ENCODE results near the gene NFATC1. TPM values are rescaled to one million over a fixed set of nuclear protein-coding genes. Genes with fewer than 3 reads are reported as not detected.

NFATC1 gene
- polyA plus RNA-seq, 3 donors = 6.0 to 6.4 (median 6.1) TPM

GRCh38 chr18:79402977-79403722 lies 7.4 kb downstream of the NFATC1 start:
- DNase-seq (ENCODE audit: low read depth in 3 of 3, low spot score in 2 of 3) = no peak

DNA sequence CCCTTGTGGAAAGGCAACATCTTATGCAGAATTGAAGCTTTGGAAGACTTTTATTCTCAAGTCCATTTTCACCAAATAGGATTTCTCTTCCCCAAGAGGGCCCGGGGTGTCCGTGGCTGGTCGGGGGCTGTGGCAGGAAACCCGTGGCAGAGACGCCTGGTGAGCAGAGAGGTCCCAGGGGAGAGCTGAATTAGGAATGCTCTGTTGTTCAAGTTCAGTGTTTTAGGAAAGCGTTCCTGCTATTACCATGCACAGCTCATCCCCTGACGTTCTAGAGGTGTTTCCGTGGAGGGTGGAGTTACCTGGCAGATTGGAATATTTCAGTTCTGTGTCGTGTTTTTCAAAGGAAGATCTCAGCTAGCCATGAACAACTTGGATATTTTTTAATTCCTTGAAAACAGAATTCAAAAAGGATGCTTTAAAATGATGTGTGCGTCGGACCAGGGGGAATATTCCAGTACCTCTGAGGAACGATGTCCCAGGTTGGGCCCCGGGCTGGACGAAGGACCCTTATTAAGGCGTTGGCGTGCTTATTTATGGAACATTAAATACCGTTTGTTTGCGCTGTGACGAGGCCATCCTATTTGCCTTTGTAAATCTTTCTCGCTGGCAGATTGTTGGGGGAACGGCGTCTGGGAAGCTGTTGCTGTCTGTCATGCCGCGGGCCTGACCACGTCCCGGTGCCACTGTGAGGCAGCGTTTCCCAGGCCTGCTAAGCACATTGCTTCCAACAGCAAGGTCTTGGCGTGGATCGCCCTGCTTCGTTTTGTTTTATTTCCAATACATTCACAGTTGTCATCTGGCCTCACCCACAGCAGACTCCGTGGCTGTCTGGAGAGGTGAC lies 8.2 kb downstream of the NFATC1 start:
- no peak for DNase-seq (ENCODE audit: low read depth in 3 of 3, low spot score in 2 of 3)

- no peak for DNase-seq (ENCODE audit: low read depth in 3 of 3, low spot score in 2 of 3)
Observed at GRCh38 chr18:79404567-79404910, 8.8 kb downstream of the NFATC1 start.

- no peak for DNase-seq (ENCODE audit: low read depth in 3 of 3, low spot score in 2 of 3)
Observed at GRCh38 chr18:79405019-79405780, 9.5 kb downstream of the NFATC1 start.

DNA sequence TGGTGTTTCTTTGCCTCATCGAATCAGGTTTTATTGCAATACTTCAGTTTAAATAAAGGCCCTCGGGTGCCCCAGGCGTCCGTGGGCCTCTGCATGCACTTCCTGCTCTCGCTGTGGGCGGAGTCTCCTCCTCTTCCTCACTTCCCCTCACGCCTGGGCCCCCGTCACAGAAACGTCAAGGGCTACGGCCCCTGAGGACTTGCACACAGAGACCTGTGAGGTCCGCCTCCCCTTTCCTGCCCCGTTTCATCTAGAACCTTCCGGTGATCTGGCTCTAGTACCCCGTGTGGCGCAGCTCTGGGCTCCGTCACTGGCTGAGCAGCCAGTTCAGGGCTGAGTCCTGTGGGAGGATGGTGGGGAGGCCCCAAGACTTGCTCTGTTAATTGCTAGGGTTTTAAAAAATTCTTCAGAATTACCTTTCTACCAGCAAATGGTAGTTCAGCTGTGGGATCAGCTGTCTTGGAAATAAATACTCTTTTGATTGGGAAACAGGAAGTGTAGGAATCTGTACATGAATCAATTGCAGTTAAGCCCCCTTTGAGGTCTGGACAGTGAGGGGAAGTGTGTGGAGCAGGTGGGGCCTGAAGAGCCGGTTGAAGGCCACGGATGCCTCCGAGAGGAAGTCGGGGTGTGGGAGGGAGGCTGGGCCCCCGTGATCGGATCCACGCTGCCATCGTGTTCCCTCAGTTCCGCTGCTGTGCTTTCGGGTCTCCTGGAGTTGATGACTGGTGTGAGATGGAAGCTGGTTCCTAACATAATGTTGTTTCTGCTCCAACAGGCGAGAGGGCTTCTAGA lies 10.2 kb downstream of the NFATC1 start:
- DNase-seq (ENCODE audit: low read depth in 3 of 3, low spot score in 2 of 3) = no peak

DNA sequence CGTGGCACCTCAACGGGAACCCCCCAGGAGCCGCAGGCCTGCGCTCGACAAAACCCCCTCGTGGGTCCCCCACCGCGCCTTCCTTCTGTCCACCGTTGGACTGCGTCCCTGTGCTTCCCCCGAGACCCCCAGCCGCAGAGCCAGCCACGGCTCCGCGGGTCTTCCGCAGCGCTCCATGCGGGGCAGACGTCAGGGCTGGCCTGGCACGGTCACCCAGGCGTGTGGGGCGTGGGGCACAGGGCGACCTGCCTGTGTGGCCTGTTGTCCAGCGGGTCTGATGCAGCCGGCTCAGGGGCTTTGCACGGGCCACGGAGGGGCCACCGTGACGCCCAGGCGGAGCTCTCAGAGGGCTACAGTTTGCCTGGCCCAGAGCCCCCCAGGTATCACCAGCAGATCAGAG lies 11.0 kb downstream of the NFATC1 start:
- DNase-seq (ENCODE audit: low read depth in 3 of 3, low spot score in 2 of 3) = no peak

DNA sequence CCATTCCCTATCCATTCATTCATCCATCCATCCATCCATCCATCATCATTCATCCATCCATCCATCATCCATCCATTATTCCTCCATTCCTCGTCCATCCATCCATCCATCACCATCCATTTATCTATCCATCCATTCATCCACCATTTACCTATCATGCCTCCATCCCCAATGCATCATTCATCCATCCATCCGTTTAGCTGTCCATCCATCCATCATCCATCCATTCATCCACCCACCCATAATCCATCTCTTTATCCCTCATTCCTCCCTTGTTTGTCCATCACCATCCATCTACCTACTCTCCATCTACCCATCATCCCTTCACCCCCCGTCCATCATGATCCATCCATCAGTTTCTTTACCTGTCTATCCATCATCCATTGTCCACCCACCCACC lies 13.6 kb downstream of the NFATC1 start:
- no peak for DNase-seq (ENCODE audit: low read depth in 3 of 3, low spot score in 2 of 3)

- DNase-seq (ENCODE audit: low read depth in 3 of 3, low spot score in 2 of 3) = no peak
Observed at GRCh38 chr18:79410171-79410641, 14.5 kb downstream of the NFATC1 start.

DNA sequence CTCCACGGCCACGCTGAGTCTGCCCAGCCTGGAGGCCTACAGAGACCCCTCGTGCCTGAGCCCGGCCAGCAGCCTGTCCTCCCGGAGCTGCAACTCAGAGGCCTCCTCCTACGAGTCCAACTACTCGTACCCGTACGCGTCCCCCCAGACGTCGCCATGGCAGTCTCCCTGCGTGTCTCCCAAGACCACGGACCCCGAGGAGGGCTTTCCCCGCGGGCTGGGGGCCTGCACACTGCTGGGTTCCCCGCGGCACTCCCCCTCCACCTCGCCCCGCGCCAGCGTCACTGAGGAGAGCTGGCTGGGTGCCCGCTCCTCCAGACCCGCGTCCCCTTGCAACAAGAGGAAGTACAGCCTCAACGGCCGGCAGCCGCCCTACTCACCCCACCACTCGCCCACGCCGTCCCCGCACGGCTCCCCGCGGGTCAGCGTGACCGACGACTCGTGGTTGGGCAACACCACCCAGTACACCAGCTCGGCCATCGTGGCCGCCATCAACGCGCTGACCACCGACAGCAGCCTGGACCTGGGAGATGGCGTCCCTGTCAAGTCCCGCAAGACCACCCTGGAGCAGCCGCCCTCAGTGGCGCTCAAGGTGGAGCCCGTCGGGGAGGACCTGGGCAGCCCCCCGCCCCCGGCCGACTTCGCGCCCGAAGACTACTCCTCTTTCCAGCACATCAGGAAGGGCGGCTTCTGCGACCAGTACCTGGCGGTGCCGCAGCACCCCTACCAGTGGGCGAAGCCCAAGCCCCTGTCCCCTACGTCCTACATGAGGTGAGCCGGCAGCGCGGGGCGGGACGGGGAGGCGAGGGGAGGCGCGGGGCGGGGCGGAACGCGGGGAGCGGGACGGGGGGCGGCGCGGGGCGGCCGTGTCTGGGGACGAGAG lies 15.2 kb downstream of the NFATC1 start:
- DNase-seq (ENCODE audit: low read depth in 3 of 3, low spot score in 2 of 3) = no peak

GRCh38 chr18:79411614-79412526 lies 16.1 kb downstream of the NFATC1 start:
- DNase-seq (ENCODE audit: low read depth in 3 of 3, low spot score in 2 of 3) = no peak

DNA sequence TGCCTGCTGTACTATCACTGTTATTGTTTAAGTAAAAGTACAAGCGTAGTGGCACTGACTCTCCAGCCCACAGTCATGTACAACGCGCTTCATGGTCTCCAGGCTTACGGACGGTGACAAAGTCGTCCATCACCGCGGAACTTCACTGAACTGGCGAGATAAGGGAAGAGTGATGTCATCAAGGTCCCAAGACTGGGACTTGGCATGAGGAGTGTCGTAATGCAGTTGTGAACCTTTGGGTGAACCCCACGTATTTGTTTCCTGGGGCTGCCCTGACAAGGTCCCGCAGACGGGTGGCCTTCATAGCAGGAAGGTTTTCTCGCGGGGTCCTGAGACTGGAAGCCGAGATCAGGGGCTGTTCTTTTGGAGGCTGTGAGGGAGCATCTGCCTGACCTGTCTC lies 17.3 kb downstream of the NFATC1 start:
- DNase-seq (ENCODE audit: low read depth in 3 of 3, low spot score in 2 of 3) = no peak

DNA sequence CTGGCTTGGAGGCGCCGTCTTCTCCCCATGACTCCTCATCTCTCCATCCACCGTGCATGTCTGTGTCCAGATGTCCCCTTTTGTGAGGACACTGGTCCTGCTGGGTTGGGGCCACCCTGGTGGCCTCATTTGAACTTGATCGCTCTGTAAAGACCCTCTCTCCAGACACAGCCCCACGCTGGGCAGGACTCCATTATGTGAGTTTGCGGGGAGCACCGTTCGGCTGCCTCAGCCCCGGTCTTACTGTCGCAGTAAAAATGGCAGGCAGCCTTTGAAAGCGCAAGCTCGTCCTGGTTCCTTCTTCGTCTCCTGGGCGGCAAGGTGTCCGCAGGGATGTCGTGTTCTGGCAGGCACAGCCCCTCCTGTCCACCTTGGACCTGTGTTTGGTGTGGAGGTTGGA lies 17.7 kb downstream of the NFATC1 start:
- DNase-seq (ENCODE audit: low read depth in 3 of 3, low spot score in 2 of 3) = no peak

GRCh38 chr18:79413901-79414300 lies 18.2 kb downstream of the NFATC1 start:
- no peak for DNase-seq (ENCODE audit: low read depth in 3 of 3, low spot score in 2 of 3)

DNA sequence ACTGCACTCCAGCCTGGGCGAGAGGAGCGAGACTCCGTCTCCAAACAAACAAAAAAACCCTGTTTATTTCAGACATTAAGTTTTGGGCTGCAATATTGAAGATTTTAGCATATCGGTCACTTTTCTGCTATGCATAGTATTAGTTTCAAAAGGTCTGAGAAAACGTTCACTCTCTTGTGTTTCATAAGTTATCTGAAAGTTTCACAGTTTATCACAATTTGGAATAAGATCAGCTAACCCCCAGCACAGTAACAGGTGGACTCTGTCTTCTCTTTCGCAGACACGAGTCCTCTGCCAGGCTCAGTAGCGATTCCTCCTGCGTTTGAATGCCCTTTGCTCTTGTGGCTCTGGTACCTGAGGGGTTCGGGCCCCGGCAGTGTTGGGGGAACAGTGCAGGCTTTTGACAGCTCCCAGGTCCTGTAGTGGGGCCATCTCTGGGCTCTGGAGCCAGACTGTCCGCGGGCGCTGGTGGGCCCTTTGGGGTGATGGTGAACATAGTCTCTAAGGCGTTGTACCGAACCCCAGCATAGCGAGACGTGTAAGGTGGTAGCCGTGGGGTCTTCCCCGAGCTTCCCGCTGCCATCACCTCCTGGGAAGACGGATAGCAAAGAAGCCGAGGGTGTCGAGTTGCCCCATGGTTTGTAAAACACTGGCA lies 20.4 kb downstream of the NFATC1 start:
- DNase-seq (ENCODE audit: low read depth in 3 of 3, low spot score in 2 of 3) = no peak

- no peak for DNase-seq (ENCODE audit: low read depth in 3 of 3, low spot score in 2 of 3)
Observed at GRCh38 chr18:79416677-79417052, 20.9 kb downstream of the NFATC1 start.

DNA sequence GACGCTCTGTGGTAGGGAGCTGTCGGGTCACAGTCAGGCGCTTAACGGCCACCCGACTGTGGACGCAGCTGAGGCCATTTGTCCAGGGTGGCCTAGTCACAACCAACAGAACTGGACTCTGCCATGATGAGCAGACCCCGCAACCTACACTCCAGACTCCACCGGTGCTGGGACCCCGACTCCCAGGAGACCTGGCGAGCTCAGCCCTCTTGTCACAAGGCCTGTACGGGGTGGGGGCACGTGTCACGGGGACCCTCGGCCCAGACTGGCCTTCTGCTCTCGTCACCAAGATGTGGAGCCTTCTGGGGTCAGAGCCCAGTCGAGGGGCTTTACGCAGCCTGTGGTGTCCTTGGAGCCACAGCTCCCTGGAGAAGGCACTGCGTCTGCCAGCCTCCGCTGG lies 22.5 kb downstream of the NFATC1 start:
- DNase-seq (ENCODE audit: low read depth in 3 of 3, low spot score in 2 of 3) = no peak

GRCh38 chr18:79418642-79419041 lies 22.9 kb downstream of the NFATC1 start:
- no peak for DNase-seq (ENCODE audit: low read depth in 3 of 3, low spot score in 2 of 3)

All from right renal cortex interstitium (tissue), 3 donors.